Psoas muscle (tissue), 8 donors: ENCODE data around the gene CD200R1L. TPM values are rescaled to one million over a fixed set of nuclear protein-coding genes. Genes with fewer than 3 reads are reported as not detected.

Source experiments
- ATAC-seq, 4 donors: fragments of 200-7000 bp; cut with Tn5 transposase; one replicate each; pipeline ENCODE4 v1.9.1; 2020; ENCODE audit warnings: moderate library complexity in 3 of 4, mild to moderate bottlenecking in 2 of 4
- DNase-seq, 2 donors: peaks; one replicate each; pipeline ENCODE4 v3.0.0-alpha.2; 2020
- H3K27ac ChIP-seq: fragments of 200-600 bp; one replicate; pipeline ENCODE4 v1.8.0; 2022
- H3K27me3 ChIP-seq, 3 donors: fragments of 200-600 bp in 1 of 3; one replicate each; pipeline versions ENCODE4 v1.6.1 to v1.8.0; 2013 to 2022; ENCODE audit warnings: low read length in 2 of 3, mild to moderate bottlenecking in 2 of 3, moderate library complexity in 1 of 3; ENCODE audit not compliant: insufficient read depth in 3 of 3
- H3K36me3 ChIP-seq, 2 donors: fragments of 200-600 bp in 1 of 2; one replicate each; pipeline versions ENCODE4 v1.6.1 to v1.8.0; 2013 to 2022; ENCODE audit warnings: low read depth in 1 of 2, mild to moderate bottlenecking in 1 of 2, moderate library complexity in 1 of 2; ENCODE audit not compliant: insufficient read depth in 1 of 2
- H3K4me1 ChIP-seq: fragments of 200-600 bp; one replicate; pipeline ENCODE4 v1.8.0; 2022
- H3K4me3 ChIP-seq: fragments of 200-600 bp; one replicate; pipeline ENCODE4 v1.8.0; 2022; ENCODE audit warnings: mild to moderate bottlenecking
- H3K9me3 ChIP-seq: fragments of 200-600 bp; one replicate; pipeline ENCODE4 v1.8.0; 2022
- CTCF ChIP-seq: fragments of 200-600 bp; IDR thresholded peaks from one replicate; pipeline ENCODE4 v1.8.0; 2022; ENCODE audit warnings: antibody characterized with exemption
- WGBS, 3 donors: extraction: QIAGEN DNeasy Blood & Tissue Kit; methylation state at CpG; one replicate each; pipeline versions ENCODE4 v1.1.6 to v1.1.7; 2013; 5-methylcytosine and 5-hydroxymethylcytosine counted together
- intact Hi-C, 2 donors: fragments of 100-400 bp; cut with DNase I; formaldehyde crosslinking; loops; one replicate each; pipeline versions ENCODE4 v1.11.0 to v1.14.2; 2022
- polyA plus RNA-seq, 3 donors: library from polyadenylated mRNA; stranded (reverse); fragments of 200-250 nt; gene quantifications; one replicate each; pipeline ENCODE4 v1.2.3, GENCODE V29; 2013
- total RNA-seq, 4 donors: library from RNA; stranded (reverse); fragmentation: NEBNext Ultra II Directional in 2 of 4; extraction: Animal tissue kit (Norgen Biotek cat#: 25700) in 2 of 4; gene quantifications; one replicate each; pipeline versions ENCODE4 v1.2.1 to v1.2.4, GENCODE V29; 2021 to 2023
- donor health status: healthy with polysubstance abuse.
- donor health status: DM: no; HTN: no; CAD: no; lungs with moderate emphysema.
- donor health status: Bipolar disorder and iron deficiency.
- donor health status: healthy.
- donor health status: DM: yes; HTN: yes; CAD: no.
- donor health status: DM: no; HTN: no; CAD: no.
- donor health status: DM: no; HTN: no; CAD: no.
- donor health status: DM: yes; HTN: yes; CAD: no.

Gene CD200R1L
- total and polyA plus RNA-seq, 7 donors = not detected

DNA sequence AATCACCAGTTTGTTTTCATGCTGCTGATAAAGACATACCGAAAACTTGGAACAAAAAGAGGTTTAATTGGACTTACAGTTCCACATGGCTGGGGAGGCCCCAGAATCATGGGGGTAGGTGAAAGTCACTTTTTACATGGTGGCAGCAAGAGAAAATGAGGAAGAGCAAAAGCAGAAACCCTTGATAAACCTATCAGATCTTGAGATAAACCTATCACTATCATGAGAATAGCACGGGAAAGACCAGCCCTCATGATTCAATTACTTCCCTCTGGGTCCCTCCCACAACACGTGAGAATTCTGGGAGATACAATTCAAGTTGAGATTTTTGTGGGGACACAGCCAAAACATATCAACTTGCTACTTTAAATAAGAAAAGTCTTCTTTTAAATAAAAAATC, 28.9 kb downstream of the CD200R1L start:
- 43 to 50% (median 49%) methylated on average over 3 of the region's 3 CpGs for WGBS, 3 donors
- H3K4me1 ChIP-seq = no peaks in the 10 kb centered on the region
- H3K36me3 ChIP-seq = no peaks in the 10 kb centered on the region
- ATAC-seq = no peak
- no peak for DNase-seq
- no peaks in the 10 kb centered on the region for H3K9me3 ChIP-seq
- intact Hi-C loops = loop anchor here in 1 of 2 donors (5.0 kb wide), 1 partner anchor 175 kb away; the partner anchor contains the start of gene CCDC80
- H3K27me3 ChIP-seq = no peaks in the 10 kb centered on the region
- no peak overlapping the region for H3K4me3 ChIP-seq
- no peak overlapping the region for H3K27ac ChIP-seq
- TF ChIP-seq CTCF = no peak

DNA sequence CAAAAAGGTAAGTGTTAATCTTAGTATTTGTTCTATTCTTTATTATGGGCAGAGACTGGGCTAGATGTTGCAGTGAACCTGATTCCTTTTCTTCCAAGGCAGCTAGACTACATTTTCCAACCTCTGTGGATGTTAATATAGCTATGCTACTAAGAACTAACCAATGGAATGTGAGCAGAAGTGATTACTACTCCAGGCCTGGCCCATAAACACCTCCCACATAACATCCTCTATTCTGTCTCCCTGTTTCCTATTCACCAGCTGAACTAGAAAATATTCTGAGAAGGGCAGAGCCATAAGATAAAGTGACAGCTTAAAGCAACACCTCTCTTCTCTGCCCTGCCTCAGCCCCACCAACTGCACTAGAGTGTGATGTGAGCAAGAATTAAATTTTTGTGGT, 29.4 kb downstream of the CD200R1L start:
- Histone ChIP-seq H3K27ac (no peak overlapping the region), H3K4me3 (no peak overlapping the region), H3K4me1 (no peaks in the 10 kb centered on the region), H3K36me3 (no peaks in the 10 kb centered on the region), H3K27me3 (no peaks in the 10 kb centered on the region), H3K9me3 (no peaks in the 10 kb centered on the region)
- no peak for TF ChIP-seq CTCF
- no peak for DNase-seq
- intact Hi-C loops = loop anchor here in 1 of 2 donors (5.0 kb wide), 1 partner anchor 175 kb away; the partner anchor contains the start of gene CCDC80
- ATAC-seq = no peak

GRCh38 chr3:112815981-112816380, 30.7 kb downstream of the CD200R1L start:
- Histone ChIP-seq H3K9me3 (no peaks in the 10 kb centered on the region), H3K4me3 (no peak overlapping the region), H3K4me1 (no peaks in the 10 kb centered on the region), H3K36me3 (no peaks in the 10 kb centered on the region), H3K27ac (no peak overlapping the region), H3K27me3 (no peaks in the 10 kb centered on the region)
- DNase-seq (no peak), ATAC-seq (no peak)
- intact Hi-C loops = loop anchor here (2.0 to 5.0 kb wide), 3 partner anchors 65 to 174 kb away; partner anchors contain the start of gene CCDC80 (in 1 of the 2)
- no peak for TF ChIP-seq CTCF

- no peaks in the 10 kb centered on the region for H3K9me3 ChIP-seq
- 45 to 53% (median 47%) methylated on average over 2 of the region's 2 CpGs for WGBS, 3 donors
- ATAC-seq = peak in 1 of 4 donors; percentile 55
- H3K27me3 ChIP-seq = no peaks in the 10 kb centered on the region
- intact Hi-C loops = loop anchor here in 1 of 2 donors (2.0 to 5.0 kb wide), 3 partner anchors 63 to 171 kb away; no protein-coding TSS in a partner anchor
- peak; percentile 44 for TF ChIP-seq CTCF
- H3K4me3 ChIP-seq = no peak overlapping the region
- H3K27ac ChIP-seq = no peak overlapping the region
- H3K36me3 ChIP-seq = no peaks in the 10 kb centered on the region
- no peak for DNase-seq
- H3K4me1 ChIP-seq = no peaks in the 10 kb centered on the region
These were observed 32.4 kb downstream of the CD200R1L start for GRCh38 chr3:112814266-112814665.

- H3K27me3 ChIP-seq = no peaks in the 10 kb centered on the region
- no peaks in the 10 kb centered on the region for H3K36me3 ChIP-seq
- no peak overlapping the region for H3K27ac ChIP-seq
- intact Hi-C loops = loop anchor here in 1 of 2 donors (2.0 to 5.0 kb wide), 3 partner anchors 63 to 171 kb away; no protein-coding TSS in a partner anchor
- DNase-seq (no peak), ATAC-seq (peak in 1 of 4 donors; percentile 22)
- TF ChIP-seq CTCF = no peak
- H3K4me1 ChIP-seq = no peaks in the 10 kb centered on the region
- no peaks in the 10 kb centered on the region for H3K9me3 ChIP-seq
- 28 to 33% (median 32%) methylated on average over 2 of the region's 2 CpGs for WGBS, 3 donors
- H3K4me3 ChIP-seq = no peak overlapping the region
These were observed 32.9 kb downstream of the CD200R1L start for GRCh38 chr3:112813723-112814171.
